Posterior cingulate gyrus (tissue), 11 donors: ENCODE results near the gene TMEM132C.

Experiments
- DNase-seq, 10 donors: peaks; one replicate each; pipeline versions ENCODE4 v3.0.0 to v3.0.0-alpha.2; 2020 to 2021; ENCODE audit warnings: mixed read lengths in 3 of 10
- intact Hi-C: fragments of 100-400 bp; cut with DNase I; formaldehyde crosslinking; loops from one replicate; pipeline ENCODE4 v1.15.1; 2023

The TMEM132C gene

DNA sequence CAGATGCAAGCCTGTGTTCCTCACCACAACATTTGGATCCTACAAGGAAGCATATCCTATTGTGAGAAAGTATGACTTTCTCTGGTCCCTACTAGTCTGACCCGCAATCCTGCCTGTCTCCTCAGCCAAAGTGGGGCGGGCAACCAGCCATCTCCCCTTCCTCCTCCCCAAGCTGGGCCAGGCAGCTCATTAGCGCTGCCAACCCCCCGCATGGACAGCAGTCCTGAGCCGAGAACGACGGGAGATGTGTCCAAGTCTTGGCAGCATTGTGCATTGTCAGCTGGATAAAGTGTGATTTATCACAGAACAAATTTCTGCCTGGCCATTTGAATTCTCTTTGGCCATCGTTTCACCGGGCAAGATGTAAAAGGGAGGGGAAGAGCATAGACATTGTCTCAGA lies 417.4 kb downstream of the TMEM132C start:
- intact Hi-C loops, result no loop called here
- DNase-seq, result peak in 7 of 10 donors; percentile 16 to 77 (median 38)

DNA sequence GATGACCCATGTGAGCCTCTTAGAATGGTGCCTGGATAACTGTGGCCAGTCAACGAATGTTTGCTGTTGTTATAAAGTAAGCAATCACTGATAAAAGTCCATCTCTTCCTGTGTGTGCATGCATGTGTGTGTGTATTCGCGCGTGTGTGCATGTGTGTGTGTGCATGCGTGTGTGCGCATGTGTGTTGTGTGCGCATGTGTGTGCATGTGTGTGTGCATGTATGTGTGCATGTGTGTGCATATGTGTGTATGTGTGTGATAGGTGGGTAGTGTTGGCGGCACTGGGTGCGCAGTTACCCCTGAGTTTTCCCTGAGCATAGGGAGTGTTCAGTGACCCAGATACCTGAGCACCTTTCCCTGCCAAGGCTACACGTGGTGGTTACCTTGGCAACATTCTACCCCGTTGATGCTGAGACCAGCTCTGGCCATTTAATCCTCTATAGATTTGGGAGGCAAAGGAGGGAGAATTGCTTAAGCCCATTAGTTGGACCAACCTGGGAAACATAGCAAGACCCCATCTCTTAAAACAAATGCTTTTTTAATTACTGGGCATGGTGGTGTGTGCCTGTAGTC lies 419.0 kb downstream of the TMEM132C start:
- intact Hi-C loops, result no loop called here
- DNase-seq, result no peak

DNA sequence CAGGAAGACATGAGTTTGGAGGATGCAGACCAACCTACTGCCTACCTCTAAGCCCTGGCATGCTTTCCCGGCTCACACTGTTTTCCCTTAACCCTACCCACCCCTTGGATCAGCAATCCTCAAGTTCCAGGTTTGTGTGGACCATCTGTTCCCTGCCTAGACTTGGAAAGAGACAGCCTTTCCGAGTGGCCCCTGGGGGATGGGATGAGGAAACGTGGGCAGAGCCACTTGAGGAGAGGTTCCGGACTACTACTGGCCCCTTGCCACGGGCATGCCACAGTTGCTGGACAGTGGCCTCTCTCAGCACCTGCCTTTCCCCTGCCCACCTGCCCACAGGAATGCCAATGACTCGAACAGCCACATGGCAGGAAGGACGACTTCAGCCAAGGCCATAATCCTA lies 420.9 kb downstream of the TMEM132C start:
- DNase-seq, result no peak
- intact Hi-C loops, result no loop called here

- intact Hi-C loops, result no loop called here
- DNase-seq, result no peak
Observed at GRCh38 chr12:128690641-128691040, 423.7 kb downstream of the TMEM132C start.

- intact Hi-C loops, result no loop called here
- DNase-seq, result no peak
Observed at GRCh38 chr12:128693115-128693514, 426.1 kb downstream of the TMEM132C start.

- intact Hi-C loops, result no loop called here
Observed at GRCh38 chr12:128693771-128694170, 426.8 kb downstream of the TMEM132C start.

GRCh38 chr12:128694445-128694844 lies 427.5 kb downstream of the TMEM132C start:
- intact Hi-C loops, result no loop called here
- DNase-seq, result no peak

More at GRCh38 chr12:128693771-128694170, 426.8 kb downstream of the TMEM132C start:
- DNase-seq, result no peak

GRCh38 chr12:128695697-128696096 lies 428.7 kb downstream of the TMEM132C start:
- DNase-seq, result no peak

GRCh38 chr12:128698301-128698972 lies 431.5 kb downstream of the TMEM132C start:
- intact Hi-C loops, result no loop called here
- no peak for DNase-seq

More at GRCh38 chr12:128695697-128696096, 428.7 kb downstream of the TMEM132C start:
- intact Hi-C loops, result no loop called here

- intact Hi-C loops, result no loop called here
- DNase-seq, result no peak
Observed at GRCh38 chr12:128699106-128699505, 432.1 kb downstream of the TMEM132C start.

DNA sequence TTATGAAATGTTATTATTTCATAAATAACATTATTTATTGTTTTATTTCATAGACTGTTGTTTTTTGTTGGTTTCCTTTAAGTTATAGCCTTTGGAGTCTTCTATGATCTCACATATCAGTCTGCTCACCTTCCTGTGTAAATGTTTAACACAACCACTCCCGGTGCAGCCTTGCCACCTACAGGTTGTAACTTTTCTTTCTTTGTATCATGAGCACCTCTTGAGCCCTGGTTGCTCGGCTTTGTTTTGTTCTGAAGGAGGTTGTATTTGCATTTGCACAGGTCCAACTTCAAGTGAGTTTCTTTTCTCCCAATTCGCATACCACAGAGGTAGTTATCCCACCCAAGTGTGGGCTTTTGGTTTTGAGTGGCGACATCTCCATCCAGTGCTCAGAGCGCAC lies 435.4 kb downstream of the TMEM132C start:
- intact Hi-C loops, result no loop called here
- DNase-seq, result no peak

GRCh38 chr12:128705140-128705539 lies 438.2 kb downstream of the TMEM132C start:
- no peak for DNase-seq
- intact Hi-C loops, result no loop called here

DNA sequence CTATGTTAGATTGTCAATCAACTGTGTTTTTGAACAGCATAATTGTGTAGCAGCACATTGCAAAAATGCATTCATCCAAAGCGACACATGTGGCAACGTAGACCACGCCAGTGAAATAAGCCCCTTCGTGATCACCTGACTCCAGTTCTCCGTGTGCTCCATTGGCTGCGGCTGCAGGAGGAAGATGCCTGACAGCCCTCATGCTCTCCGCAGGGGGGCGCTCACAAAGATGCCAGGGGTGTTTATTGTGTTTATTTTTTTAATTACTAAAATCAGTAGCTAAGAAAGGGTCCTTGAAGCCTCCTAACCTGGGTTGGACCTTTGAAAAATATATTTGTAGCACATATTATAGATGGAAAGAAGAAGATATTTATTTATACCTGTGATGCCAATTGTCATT lies 440.5 kb downstream of the TMEM132C start:
- intact Hi-C loops, result no loop called here
- no peak for DNase-seq

DNA sequence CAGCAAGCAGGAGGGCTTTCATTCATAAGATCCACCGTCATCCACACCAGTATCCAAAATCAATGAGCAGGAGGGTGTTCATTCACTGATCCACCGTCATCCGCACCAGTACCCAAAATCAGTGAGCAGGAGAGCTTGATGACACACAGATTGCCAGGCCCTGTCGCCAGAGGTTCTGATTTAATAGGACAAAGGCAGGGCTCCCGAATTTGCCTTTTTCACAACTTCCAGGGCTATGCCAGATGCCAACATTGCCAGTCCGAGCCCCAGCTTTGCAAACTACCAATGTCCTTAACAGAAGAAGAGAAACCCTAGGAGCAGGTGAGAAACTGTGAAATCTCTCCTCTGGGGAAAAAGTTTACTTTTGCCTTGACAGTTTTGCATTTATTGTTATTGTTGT lies 441.8 kb downstream of the TMEM132C start:
- DNase-seq, result no peak
- intact Hi-C loops, result no loop called here

GRCh38 chr12:128709660-128710059 lies 442.7 kb downstream of the TMEM132C start:
- intact Hi-C loops, result no loop called here
- DNase-seq, result no peak

DNA sequence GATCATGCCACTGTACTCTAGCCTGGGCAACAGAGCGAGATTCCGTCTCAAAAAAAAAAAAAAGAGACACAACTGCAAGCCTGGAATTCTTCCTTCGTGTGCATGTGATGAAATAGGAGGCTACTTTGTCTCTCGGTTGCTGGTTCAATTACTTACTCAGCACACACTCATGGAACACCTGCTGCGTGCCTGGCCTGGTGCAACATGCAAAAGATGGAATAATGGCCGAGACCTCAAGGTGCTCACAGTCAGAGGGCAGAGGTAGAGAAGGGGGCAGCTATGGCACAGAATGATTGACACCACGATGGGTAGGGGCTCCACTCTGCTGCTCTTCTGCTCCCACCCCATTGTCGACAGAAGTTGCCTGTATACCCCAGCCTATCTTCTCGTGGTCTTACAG lies 444.5 kb downstream of the TMEM132C start:
- DNase-seq, result no peak
- intact Hi-C loops, result no loop called here

DNA sequence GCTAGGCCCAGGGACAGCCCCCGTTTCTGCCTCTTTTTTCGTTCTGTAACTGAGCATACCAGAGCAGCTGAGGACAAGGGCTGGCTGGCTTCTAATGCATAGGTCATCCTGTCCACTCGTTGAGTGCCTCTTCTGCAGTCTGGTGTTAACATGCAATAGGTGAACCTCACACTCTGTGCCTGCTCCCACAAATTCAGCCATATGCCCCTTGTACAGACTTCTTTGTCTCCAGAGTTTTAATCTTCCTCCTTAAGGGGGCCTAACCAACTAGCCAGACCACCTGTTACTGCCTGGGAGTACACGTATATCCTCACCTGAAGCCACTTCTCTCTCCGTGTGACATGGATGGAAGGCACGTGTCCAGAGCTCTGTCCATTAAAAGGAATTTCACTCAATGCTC lies 445.7 kb downstream of the TMEM132C start:
- no peak for DNase-seq
- intact Hi-C loops, result no loop called here

- intact Hi-C loops, result no loop called here
- no peak for DNase-seq
Observed at GRCh38 chr12:128715485-128715884, 448.5 kb downstream of the TMEM132C start.

GRCh38 chr12:128724468-128725046 lies 457.6 kb downstream of the TMEM132C start:
- DNase-seq, result no peak
- intact Hi-C loops, result no loop called here

- intact Hi-C loops, result no loop called here
- no peak for DNase-seq
Observed at GRCh38 chr12:128726886-128727285, 459.9 kb downstream of the TMEM132C start.

DNA sequence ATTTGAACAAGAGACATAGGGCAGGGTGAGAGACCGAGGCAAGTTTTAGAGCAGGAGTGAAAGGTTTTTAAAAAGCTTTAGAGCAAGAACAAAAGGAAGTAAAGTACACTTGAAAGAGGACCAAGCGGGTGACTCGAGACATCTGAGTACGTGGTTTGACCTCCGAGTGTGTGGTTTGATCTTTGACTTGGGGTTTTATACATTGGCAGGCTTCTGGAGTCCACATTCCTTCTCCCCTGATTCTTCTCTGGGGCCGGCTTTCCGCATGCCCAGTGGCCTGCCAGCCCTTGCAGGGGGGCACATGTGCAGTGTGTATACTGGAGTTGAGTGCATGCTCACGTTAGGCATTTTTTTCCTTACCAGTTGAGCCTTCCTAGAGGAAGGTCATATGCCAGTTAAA lies 460.5 kb downstream of the TMEM132C start:
- DNase-seq, result no peak
- intact Hi-C loops, result no loop called here

DNA sequence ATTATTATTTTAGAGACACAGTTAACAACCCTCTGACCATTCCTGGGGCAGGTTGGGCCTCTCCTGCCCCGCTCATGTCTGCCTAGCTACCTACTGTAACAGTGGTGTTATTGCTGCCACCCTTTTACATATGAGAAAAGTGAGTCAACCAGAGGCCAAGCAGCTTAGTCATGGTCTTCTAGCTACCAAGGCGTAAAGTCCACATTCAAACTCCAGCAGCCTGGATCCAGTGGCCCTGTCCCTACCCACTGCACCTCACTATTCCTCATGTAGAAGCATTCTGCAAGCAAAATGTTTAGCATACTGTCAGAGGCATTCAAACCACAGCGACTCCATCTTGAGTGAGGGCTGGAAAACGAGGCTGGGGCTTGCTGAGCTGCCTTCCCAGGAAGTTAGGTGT lies 461.0 kb downstream of the TMEM132C start:
- DNase-seq, result no peak
- intact Hi-C loops, result no loop called here
